HG02840 (cell line): ENCODE measurements around the gene FAM89B.
A peak's percentile ranks its signal among the peaks of the same experiment; 100 is the strongest.
"Not testable (repeated sequence)": the region's sequence is repeated elsewhere in the genome, so short reads cannot be mapped to it uniquely, and the experiment has no call there.

ENCODE experiments used
- ATAC-seq: cut with Tn5 transposase; IDR thresholded peaks from one replicate; pipeline ENCODE4 v1.9.1; 2021; ENCODE audit warnings: mild to moderate bottlenecking, moderate library complexity, moderate number of reproducible peaks; ENCODE audit not compliant: unreplicated experiment, low FRiP score

Gene FAM89B

GRCh38 chr11:65572356-65573051 lies at the start of gene FAM89B:
FAM89B (plus strand) TSS chr11:65572538; CDS start chr11:65572670, 132 bp downstream.
- no peak for ATAC-seq

GRCh38 chr11:65522718-65523630 lies 49.4 kb upstream of the FAM89B start:
- not testable (repeated sequence) for ATAC-seq

GRCh38 chr11:65523631-65523968 lies 48.7 kb upstream of the FAM89B start:
- ATAC-seq = not testable (repeated sequence)

GRCh38 chr11:65524014-65524740 lies 48.2 kb upstream of the FAM89B start:
- ATAC-seq = no peak

- peak; percentile 42 for ATAC-seq
Measured at GRCh38 chr11:65524741-65525545, 47.4 kb upstream of the FAM89B start, which contains the start of gene SCYL1. SCYL1 (plus strand) TSS chr11:65525083; CDS start chr11:65525154, 71 bp downstream.

GRCh38 chr11:65525546-65526480 lies 46.5 kb upstream of the FAM89B start:
- no peak for ATAC-seq

- no peak for ATAC-seq
Measured at GRCh38 chr11:65526744-65527143, 45.6 kb upstream of the FAM89B start.

GRCh38 chr11:65528819-65529350 lies 43.5 kb upstream of the FAM89B start:
- no peak for ATAC-seq

- no peak for ATAC-seq
Measured at GRCh38 chr11:65529475-65530156, 42.7 kb upstream of the FAM89B start.

GRCh38 chr11:65530157-65530496 lies 42.2 kb upstream of the FAM89B start:
- ATAC-seq = no peak

GRCh38 chr11:65532388-65533064 lies 39.8 kb upstream of the FAM89B start:
- no peak for ATAC-seq

- ATAC-seq = no peak
Measured at GRCh38 chr11:65535102-65535501, 37.2 kb upstream of the FAM89B start.

GRCh38 chr11:65536412-65537295 lies 35.7 kb upstream of the FAM89B start:
- ATAC-seq = no peak

- no peak for ATAC-seq
Measured at GRCh38 chr11:65537296-65537597, 35.1 kb upstream of the FAM89B start.

- no peak for ATAC-seq
Measured at GRCh38 chr11:65537620-65538231, 34.6 kb upstream of the FAM89B start.

GRCh38 chr11:65538232-65538914 lies 34.0 kb upstream of the FAM89B start:
- no peak for ATAC-seq
